Cortex of kidney (tissue), 1 donor: ENCODE data around the gene ABCC3.
"Not testable (repeated sequence)": the region's sequence is repeated elsewhere in the genome, so short reads cannot be mapped to it uniquely, and the experiment has no call there.

ENCODE experiments used
- DNase-seq: peaks from one replicate; lab custom pipeline; 2025; lab: John Stamatoyannopoulos, UW

ABCC3 gene

GRCh38 chr17:50707289-50708049 lies 72.8 kb downstream of the ABCC3 start, which contains the start of gene ANKRD40:
TSS of gene ANKRD40 (minus strand) at chr17:50707914. CDS start at chr17:50707654, 260 bp downstream.
- no peak for DNase-seq

GRCh38 chr17:50708050-50709000 lies 73.6 kb downstream of the ABCC3 start:
- DNase-seq, result no peak

GRCh38 chr17:50709053-50709452 lies 74.4 kb downstream of the ABCC3 start:
- not testable (repeated sequence) for DNase-seq

- DNase-seq, result no peak
These were observed 75.3 kb downstream of the ABCC3 start for GRCh38 chr17:50710025-50710424.

GRCh38 chr17:50710650-50711049 lies 76.0 kb downstream of the ABCC3 start:
- no peak for DNase-seq

GRCh38 chr17:50712641-50713040 lies 78.0 kb downstream of the ABCC3 start:
- no peak for DNase-seq

- no peak for DNase-seq
These were observed 80.8 kb downstream of the ABCC3 start for GRCh38 chr17:50715471-50715870.

- DNase-seq, result no peak
These were observed 84.7 kb downstream of the ABCC3 start, which contains the start of gene LUC7L3 for GRCh38 chr17:50719144-50719923. TSS of gene LUC7L3 (plus strand) at chr17:50719603. CDS start at chr17:50719733, 130 bp downstream.

GRCh38 chr17:50719924-50720794 lies 85.5 kb downstream of the ABCC3 start:
- DNase-seq, result no peak

- DNase-seq, result no peak
These were observed 86.7 kb downstream of the ABCC3 start for GRCh38 chr17:50721194-50722010.

- no peak for DNase-seq
These were observed 88.1 kb downstream of the ABCC3 start for GRCh38 chr17:50722746-50723145.

- not testable (repeated sequence) for DNase-seq
These were observed 89.9 kb downstream of the ABCC3 start for GRCh38 chr17:50724622-50725021.

GRCh38 chr17:50725769-50726655 lies 91.3 kb downstream of the ABCC3 start:
- no peak for DNase-seq

- DNase-seq, result no peak
These were observed 93.4 kb downstream of the ABCC3 start for GRCh38 chr17:50728112-50728429.

- DNase-seq, result no peak
These were observed 94.4 kb downstream of the ABCC3 start for GRCh38 chr17:50728881-50729765.

GRCh38 chr17:50731575-50732460 lies 97.1 kb downstream of the ABCC3 start:
- DNase-seq, result no peak

- no peak for DNase-seq
These were observed 100.6 kb downstream of the ABCC3 start for GRCh38 chr17:50735287-50735686.
